Activated naive CD8-positive, alpha-beta T cell treated with anti-CD3 and anti-CD28 coated beads, Interleukin-2, amount 50 U/mL, for 16 hours (primary cell): ENCODE measurements around the gene TSSK6.
"Not testable (repeated sequence)": the region's sequence is repeated elsewhere in the genome, so short reads cannot be mapped to it uniquely, and the experiment has no call there.

Source experiments
- DNase-seq: peaks from one replicate; pipeline ENCODE4 v3.0.0-alpha.2; 2020; ENCODE audit warnings: low read depth, low spot score

The TSSK6 gene

GRCh38 chr19:19487950-19488874 is 27.1 kb downstream of the TSSK6 start:
- DNase-seq, result no peak

- DNase-seq, result no peak
These were observed 28.0 kb downstream of the TSSK6 start for GRCh38 chr19:19487077-19487949.

GRCh38 chr19:19486343-19487076 is 28.8 kb downstream of the TSSK6 start:
- DNase-seq, result no peak

- DNase-seq, result no peak
These were observed 29.4 kb downstream of the TSSK6 start for GRCh38 chr19:19485998-19486290.

GRCh38 chr19:19485161-19485997 is 30.0 kb downstream of the TSSK6 start:
- no peak for DNase-seq

- DNase-seq, result no peak
These were observed 32.3 kb downstream of the TSSK6 start for GRCh38 chr19:19482809-19483596.

GRCh38 chr19:19480688-19481087 is 34.7 kb downstream of the TSSK6 start:
- no peak for DNase-seq

GRCh38 chr19:19477705-19478383 is 37.5 kb downstream of the TSSK6 start:
- no peak for DNase-seq

- no peak for DNase-seq
These were observed 39.2 kb downstream of the TSSK6 start for GRCh38 chr19:19475849-19476828.

GRCh38 chr19:19475015-19475765 is 40.2 kb downstream of the TSSK6 start:
- DNase-seq, result no peak

- not testable (repeated sequence) for DNase-seq
These were observed 43.2 kb downstream of the TSSK6 start for GRCh38 chr19:19472106-19472505.

GRCh38 chr19:19471682-19472081 is 43.7 kb downstream of the TSSK6 start:
- DNase-seq, result no peak

- DNase-seq, result no peak
These were observed 44.8 kb downstream of the TSSK6 start for GRCh38 chr19:19470579-19470978.

- DNase-seq, result no peak
These were observed 46.8 kb downstream of the TSSK6 start for GRCh38 chr19:19468424-19469050.

- no peak for DNase-seq
These were observed 49.1 kb downstream of the TSSK6 start for GRCh38 chr19:19466201-19466600.

- DNase-seq, result no peak
These were observed 49.8 kb downstream of the TSSK6 start for GRCh38 chr19:19465436-19466070.
